CD14-positive monocyte (primary cell): Measurements from ENCODE around the gene CA11. TPM values are rescaled to one million over a fixed set of nuclear protein-coding genes. Genes with fewer than 3 reads are reported as not detected.

Source experiments
- DNase-seq, 3 donors: peaks; one replicate each; pipeline ENCODE4 v3.0.0-alpha.2; 2011 to 2022
- H2AFZ ChIP-seq: 2 replicates; pipeline ENCODE4 v1.6.0; 2012; ENCODE audit warnings: mild to moderate bottlenecking, low read depth, low read length, inconsistent platforms; ENCODE audit not compliant: insufficient read depth, poor library complexity, severe bottlenecking
- H3K27ac ChIP-seq, 2 donors: 1 replicate in 1 of 2; 2 replicates in 1 of 2; pipeline ENCODE4 v1.5.1; 2012 to 2013; ENCODE audit warnings: low read length in 2 of 2, control low read depth in 1 of 2, inconsistent platforms in 1 of 2, low read depth in 1 of 2, mild to moderate bottlenecking in 1 of 2
- H3K27me3 ChIP-seq, 2 donors: one replicate each; pipeline versions ENCODE4 v1.6.0 to v1.6.1; 2011 to 2013; ENCODE audit warnings: low read length in 2 of 2; ENCODE audit not compliant: control insufficient read depth in 2 of 2, insufficient read depth in 2 of 2
- H3K36me3 ChIP-seq, 2 donors: replicated peaks in 1 of 2; 1 replicate in 1 of 2; 2 replicates in 1 of 2; pipeline versions ENCODE4 v1.5.1 to v1.6.1; 2012 to 2013; ENCODE audit warnings: low read length in 2 of 2, control low read depth in 1 of 2, inconsistent platforms in 1 of 2, mild to moderate bottlenecking in 1 of 2; ENCODE audit not compliant: insufficient read depth in 2 of 2, control insufficient read depth in 1 of 2
- H3K4me1 ChIP-seq, 2 donors: 1 replicate in 1 of 2; 2 replicates in 1 of 2; pipeline versions ENCODE4 v1.5.1 to v1.6.1; 2012 to 2013; ENCODE audit warnings: low read length in 2 of 2, control low read depth in 1 of 2, inconsistent platforms in 1 of 2, mild to moderate bottlenecking in 1 of 2, moderate library complexity in 1 of 2; ENCODE audit not compliant: insufficient read depth in 2 of 2, control insufficient read depth in 1 of 2
- H3K4me2 ChIP-seq: replicated peaks from 2 replicates; pipeline ENCODE3; 2012; ENCODE audit warnings: low read length, moderate library complexity, mild to moderate bottlenecking; ENCODE audit not compliant: poor library complexity, severe bottlenecking; ENCODE audit errors: extremely low read depth
- H3K4me3 ChIP-seq, 3 experiments: fragments of 200-600 bp in 1 of 3; sonication (generic) in 1 of 3; replicated peaks in 1 of 3; 1 replicate in 2 of 3; 2 replicates in 1 of 3; pipeline ENCODE4 v1.5.1; 2011 to 2013; ENCODE audit warnings: low read length in 3 of 3, mild to moderate bottlenecking in 3 of 3, control low read depth in 2 of 3, low read depth in 2 of 3, inconsistent platforms in 1 of 3, moderate library complexity in 1 of 3
- H3K79me2 ChIP-seq: 2 replicates; pipeline ENCODE4 v1.6.0; 2012; ENCODE audit warnings: mild to moderate bottlenecking, control low read depth, inconsistent platforms, low read length, moderate library complexity; ENCODE audit not compliant: insufficient read depth
- H3K9ac ChIP-seq: 2 replicates; pipeline ENCODE4 v1.6.0; 2017; ENCODE audit warnings: low read length, mild to moderate bottlenecking; ENCODE audit not compliant: insufficient read depth, poor library complexity, severe bottlenecking
- H3K9me3 ChIP-seq, 2 donors: replicated peaks in 1 of 2; 1 replicate in 1 of 2; 2 replicates in 1 of 2; pipeline versions ENCODE4 v1.5.1 to v1.6.1; 2012 to 2013; ENCODE audit warnings: low read length in 2 of 2, control low read depth in 1 of 2; ENCODE audit not compliant: control insufficient read depth in 1 of 2, insufficient read depth in 1 of 2
- H4K20me1 ChIP-seq: 2 replicates; pipeline ENCODE4 v1.6.0; 2012; ENCODE audit warnings: mild to moderate bottlenecking, low read length, control low read depth, moderate library complexity; ENCODE audit not compliant: insufficient read depth
- H3K27ac Mint-ChIP-seq, 7 donors: one replicate each; pipeline ENCODE4 v1.8.0; 2020; ENCODE audit warnings: mild to moderate bottlenecking in 7 of 7, mixed read lengths in 7 of 7, moderate library complexity in 6 of 7, inconsistent platforms in 2 of 7
- H3K27me3 Mint-ChIP-seq, 3 donors: one replicate each; pipeline ENCODE4 v1.8.0; 2021 to 2022; ENCODE audit warnings: low read depth in 3 of 3, mild to moderate bottlenecking in 3 of 3, mixed read lengths in 3 of 3, moderate library complexity in 3 of 3, inconsistent platforms in 1 of 3
- H3K36me3 Mint-ChIP-seq, 2 donors: one replicate each; pipeline ENCODE4 v1.8.0; 2020; ENCODE audit warnings: mixed read lengths in 2 of 2, inconsistent platforms in 1 of 2, mild to moderate bottlenecking in 1 of 2
- H3K4me1 Mint-ChIP-seq: one replicate; pipeline ENCODE4 v1.8.0; 2020; ENCODE audit warnings: mild to moderate bottlenecking, mixed read lengths
- H3K4me3 Mint-ChIP-seq, 2 donors: one replicate each; pipeline ENCODE4 v1.8.0; 2020; ENCODE audit warnings: mild to moderate bottlenecking in 2 of 2, mixed read lengths in 2 of 2, moderate library complexity in 1 of 2
- H3K9me3 Mint-ChIP-seq, 7 donors: one replicate each; pipeline ENCODE4 v1.8.0; 2020 to 2022; ENCODE audit warnings: mixed read lengths in 7 of 7, mild to moderate bottlenecking in 6 of 7, moderate library complexity in 6 of 7, inconsistent platforms in 2 of 7
- WGBS: methylation state at CpG from one replicate; pipeline ENCODE4 v1.1.5; 2013; ENCODE audit warnings: missing lambda C conversion rate; ENCODE audit not compliant: insufficient coverage; 5-methylcytosine and 5-hydroxymethylcytosine counted together
- intact Hi-C, 2 donors: fragments of 100-400 bp; cut with micrococcal nuclease; formaldehyde crosslinking; loops; one replicate each; pipeline versions ENCODE4 v1.15.0 to v1.15.1; 2023
- polyA plus RNA-seq, 3 donors: library from polyadenylated mRNA; depleted of rRNA in 1 of 3; unstranded in 2 of 3; stranded (reverse) in 1 of 3; fragments of 300-500 nt in 2 of 3; fragments of >200 nt in 1 of 3; fragmentation: Illumina TruSeq in 2 of 3; gene quantifications; 1 replicate in 2 of 3; 2 replicates in 1 of 3; pipeline ENCODE4 v1.2.3, GENCODE V29; 2012 to 2021
- TF ChIP-seq, protein P1 (sequence below): fragments of 200-600 bp; IDR thresholded peaks from one replicate; pipeline ENCODE4 v1.8.0; 2022; ENCODE audit warnings: antibody characterized with exemption, mild to moderate bottlenecking

CA11 gene
- polyA plus RNA-seq, 3 donors = 1.1 to 4.9 (median 1.8) TPM

- intact Hi-C loops = loop anchor here in 1 of 2 donors (5.0 kb wide), 1 partner anchor 34 kb away; no protein-coding TSS in a partner anchor
- H3K4me2 ChIP-seq = no peak overlapping the region
- Mint-ChIP-seq H3K9me3 (no peaks in the 10 kb centered on the region), H3K27ac (no peak overlapping the region), H3K36me3 (no peaks in the 10 kb centered on the region), H3K27me3 (peaks cover 3 to 5% (median 5%) of the 10 kb centered on the region in 3 donors), H3K4me3 (no peak overlapping the region), H3K4me1 (peaks cover 8% of the 10 kb centered on the region)
- peaks cover 0 to 7% of the 10 kb centered on the region in 2 donors for H3K4me1 ChIP-seq
- H3K36me3 ChIP-seq = no peaks in the 10 kb centered on the region
- WGBS = 92% methylated on average over 17 of the region's 17 CpGs
- H3K27me3 ChIP-seq = no peaks in the 10 kb centered on the region
- no peaks in the 10 kb centered on the region for H3K9me3 ChIP-seq
- no peak for DNase-seq
- H3K9ac ChIP-seq = no peak overlapping the region
- TF ChIP-seq, protein P1, sequence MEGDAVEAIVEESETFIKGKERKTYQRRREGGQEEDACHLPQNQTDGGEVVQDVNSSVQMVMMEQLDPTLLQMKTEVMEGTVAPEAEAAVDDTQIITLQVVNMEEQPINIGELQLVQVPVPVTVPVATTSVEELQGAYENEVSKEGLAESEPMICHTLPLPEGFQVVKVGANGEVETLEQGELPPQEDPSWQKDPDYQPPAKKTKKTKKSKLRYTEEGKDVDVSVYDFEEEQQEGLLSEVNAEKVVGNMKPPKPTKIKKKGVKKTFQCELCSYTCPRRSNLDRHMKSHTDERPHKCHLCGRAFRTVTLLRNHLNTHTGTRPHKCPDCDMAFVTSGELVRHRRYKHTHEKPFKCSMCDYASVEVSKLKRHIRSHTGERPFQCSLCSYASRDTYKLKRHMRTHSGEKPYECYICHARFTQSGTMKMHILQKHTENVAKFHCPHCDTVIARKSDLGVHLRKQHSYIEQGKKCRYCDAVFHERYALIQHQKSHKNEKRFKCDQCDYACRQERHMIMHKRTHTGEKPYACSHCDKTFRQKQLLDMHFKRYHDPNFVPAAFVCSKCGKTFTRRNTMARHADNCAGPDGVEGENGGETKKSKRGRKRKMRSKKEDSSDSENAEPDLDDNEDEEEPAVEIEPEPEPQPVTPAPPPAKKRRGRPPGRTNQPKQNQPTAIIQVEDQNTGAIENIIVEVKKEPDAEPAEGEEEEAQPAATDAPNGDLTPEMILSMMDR = no peak
- H3K27ac ChIP-seq = no peak overlapping the region
- no peak overlapping the region for H3K4me3 ChIP-seq
- H3K79me2 ChIP-seq = no peaks in the 10 kb centered on the region
- no peak overlapping the region for H2AFZ ChIP-seq
- H4K20me1 ChIP-seq = no peaks in the 10 kb centered on the region
Measured at GRCh38 chr19:48676487-48676886, 30.5 kb upstream of the CA11 start.

GRCh38 chr19:48674921-48675824 lies 29.2 kb upstream of the CA11 start:
- DNase-seq = peak; percentile 69 to 76 (median 74)
- TF ChIP-seq, protein P1 = peak; percentile 80
- H3K79me2 ChIP-seq = no peaks in the 10 kb centered on the region
- intact Hi-C loops = loop anchor here (1.0 to 5.0 kb wide), 2 partner anchors 29 to 33 kb away; partner anchors contain the start of gene CA11 (in 1 of the 2)
- Mint-ChIP-seq H3K27ac (peak overlapping the region in 4 of 7 donors; percentile 14 to 72 (median 45)), H3K4me3 (peak overlapping the region in 1 of 2 donors; percentile 70), H3K36me3 (no peaks in the 10 kb centered on the region), H3K27me3 (peaks cover 2 to 4% (median 3%) of the 10 kb centered on the region in 3 donors), H3K4me1 (peaks cover 8% of the 10 kb centered on the region), H3K9me3 (no peaks in the 10 kb centered on the region)
- no peak overlapping the region for H3K4me2 ChIP-seq
- no peaks in the 10 kb centered on the region for H3K27me3 ChIP-seq
- no peak overlapping the region for H3K27ac ChIP-seq
- no peaks in the 10 kb centered on the region for H3K36me3 ChIP-seq
- no peaks in the 10 kb centered on the region for H4K20me1 ChIP-seq
- WGBS = 41% methylated on average over 26 of the region's 28 CpGs
- no peak overlapping the region for H3K4me3 ChIP-seq
- no peaks in the 10 kb centered on the region for H3K9me3 ChIP-seq
- peak overlapping the region; percentile 52 for H2AFZ ChIP-seq
- H3K4me1 ChIP-seq = peaks cover 0 to 7% of the 10 kb centered on the region in 2 donors
- H3K9ac ChIP-seq = no peak overlapping the region
